HepG2 (cell line): ENCODE results near the gene DNAJC2. TPM values are rescaled to one million over a fixed set of nuclear protein-coding genes. Genes with fewer than 3 reads are reported as not detected.
A peak's percentile ranks its signal among the peaks of the same experiment; 100 is the strongest.

ENCODE experiments used
- CBX2 ChIP-seq, 2 experiments: fragments of 200-600 bp in 1 of 2; sonication (generic); formaldehyde crosslinking in 1 of 2; IDR thresholded peaks; 2 replicates each; pipeline versions ENCODE4 v1.7.0 to v1.8.1; 2018 to 2022; ENCODE audit warnings: low read depth in 2 of 2, low read length in 1 of 2, mild to moderate bottlenecking in 1 of 2, missing genetic modification reagents in 1 of 2
- MTA1 ChIP-seq: sonication (generic); formaldehyde crosslinking; IDR thresholded peaks from 2 replicates; pipeline ENCODE4 v1.4.0; 2020; ENCODE audit warnings: missing genetic modification reagents, mild to moderate bottlenecking, borderline replicate concordance
- POLR2G ChIP-seq: fragments of 200-400 bp; formaldehyde crosslinking; IDR thresholded peaks from 2 replicates; pipeline ENCODE4 v1.6.1; 2018; ENCODE audit warnings: mild to moderate bottlenecking, low read depth, low read length, moderate library complexity
- RXRB ChIP-seq: IDR thresholded peaks from 2 replicates; pipeline ENCODE4 v1.6.1; 2016; ENCODE audit warnings: borderline replicate concordance, missing genetic modification reagents, missing compliant biosample characterization
- ZBTB7B ChIP-seq: sonication (generic); formaldehyde crosslinking; IDR thresholded peaks from 2 replicates; pipeline ENCODE4 v1.4.0; 2020; ENCODE audit warnings: missing genetic modification reagents
- ZNF552 ChIP-seq: sonication (generic); formaldehyde crosslinking; IDR thresholded peaks from 2 replicates; pipeline ENCODE4 v1.9.0; 2022; ENCODE audit warnings: missing genetic modification reagents, mild to moderate bottlenecking, borderline replicate concordance
- ZNF841 ChIP-seq: sonication (generic); formaldehyde crosslinking; IDR thresholded peaks from 2 replicates; pipeline ENCODE4 v1.8.1; 2023; ENCODE audit warnings: missing genetic modification reagents, borderline replicate concordance
- polyA plus RNA-seq, 8 experiments: library from polyadenylated mRNA; depleted of rRNA in 3 of 8; stranded (reverse) in 7 of 8; unstranded in 1 of 8; fragments of >200 nt; fragmentation: Illumina TruSeq in 4 of 8; extraction: Trizol in 4 of 8; gene quantifications; 2 replicates each; pipeline versions ENCODE4 v1.2.1 to v1.2.3, GENCODE V29; 2011 to 2016; ENCODE audit warnings: low read depth in 4 of 8, missing spikeins in 1 of 8, mixed read lengths in 1 of 8; ENCODE audit not compliant: insufficient read depth in 1 of 8
- total RNA-seq, 5 experiments: library from RNA; depleted of rRNA; stranded (reverse); fragments of >200 nt; fragmentation: Illumina TruSeq; extraction: Trizol; gene quantifications; 2 replicates each; pipeline ENCODE4 v1.2.3, GENCODE V29; 2016; ENCODE audit warnings: low read depth in 1 of 5
- TF ChIP-seq, protein P1 (sequence below): sonication (generic); formaldehyde crosslinking; IDR thresholded peaks from 2 replicates; pipeline ENCODE4 v1.4.0; 2020; ENCODE audit warnings: missing genetic modification reagents
- TF ChIP-seq, protein P2 (sequence below): sonication (generic); formaldehyde crosslinking; IDR thresholded peaks from 2 replicates; pipeline ENCODE4 v1.4.0; 2020; ENCODE audit warnings: missing genetic modification reagents
- TF ChIP-seq, protein P3 (sequence below): sonication (generic); formaldehyde crosslinking; IDR thresholded peaks from 2 replicates; pipeline ENCODE4 v1.5.0; 2020; ENCODE audit warnings: mild to moderate bottlenecking, missing genetic modification reagents
- TF ChIP-seq, protein P4 (sequence below): sonication (generic); formaldehyde crosslinking; IDR thresholded peaks from 2 replicates; pipeline ENCODE4 v1.4.0; 2020; ENCODE audit warnings: mild to moderate bottlenecking, missing genetic modification reagents, borderline replicate concordance

DNAJC2 gene
- total and polyA plus RNA-seq, 2 of the 13 experiments (the other 11 are each of a cell fraction or from before 2014, with no cell fraction given) = 19.6 to 42.0 TPM

DNA sequence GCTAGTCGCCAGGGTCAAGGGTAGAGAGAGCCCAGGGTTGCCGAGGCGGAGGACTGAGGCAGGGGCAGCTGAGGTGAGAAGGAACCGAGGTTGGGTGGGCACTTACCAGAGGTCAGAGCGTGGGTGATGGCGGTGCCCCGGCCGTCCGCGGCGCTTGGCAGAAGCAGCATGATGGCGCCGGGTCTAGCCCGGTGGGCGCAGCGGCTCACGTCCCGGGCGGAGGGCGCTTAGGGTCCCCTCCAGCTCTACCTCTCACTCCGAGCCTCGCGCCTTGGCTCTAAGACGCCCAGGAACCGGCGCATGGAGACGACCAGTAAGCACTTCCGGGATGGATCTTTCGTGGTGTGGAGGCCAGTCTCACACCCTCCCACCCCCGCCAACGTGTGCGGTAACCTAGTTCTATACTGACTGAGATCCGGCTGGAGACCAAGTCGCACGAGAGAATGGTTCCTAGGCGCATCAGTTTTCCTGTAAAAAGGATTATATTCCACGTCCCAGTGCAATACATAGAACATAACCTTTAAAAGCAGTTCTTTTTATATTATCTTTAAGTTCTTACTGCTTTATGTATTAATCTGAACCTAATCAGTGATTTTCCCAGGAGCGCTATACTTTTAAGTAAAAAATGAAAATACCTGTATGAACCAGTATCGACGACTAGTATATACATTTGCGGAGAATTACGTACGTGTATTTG, at the start of gene DNAJC2 (continued):
- TF ChIP-seq, protein P1, sequence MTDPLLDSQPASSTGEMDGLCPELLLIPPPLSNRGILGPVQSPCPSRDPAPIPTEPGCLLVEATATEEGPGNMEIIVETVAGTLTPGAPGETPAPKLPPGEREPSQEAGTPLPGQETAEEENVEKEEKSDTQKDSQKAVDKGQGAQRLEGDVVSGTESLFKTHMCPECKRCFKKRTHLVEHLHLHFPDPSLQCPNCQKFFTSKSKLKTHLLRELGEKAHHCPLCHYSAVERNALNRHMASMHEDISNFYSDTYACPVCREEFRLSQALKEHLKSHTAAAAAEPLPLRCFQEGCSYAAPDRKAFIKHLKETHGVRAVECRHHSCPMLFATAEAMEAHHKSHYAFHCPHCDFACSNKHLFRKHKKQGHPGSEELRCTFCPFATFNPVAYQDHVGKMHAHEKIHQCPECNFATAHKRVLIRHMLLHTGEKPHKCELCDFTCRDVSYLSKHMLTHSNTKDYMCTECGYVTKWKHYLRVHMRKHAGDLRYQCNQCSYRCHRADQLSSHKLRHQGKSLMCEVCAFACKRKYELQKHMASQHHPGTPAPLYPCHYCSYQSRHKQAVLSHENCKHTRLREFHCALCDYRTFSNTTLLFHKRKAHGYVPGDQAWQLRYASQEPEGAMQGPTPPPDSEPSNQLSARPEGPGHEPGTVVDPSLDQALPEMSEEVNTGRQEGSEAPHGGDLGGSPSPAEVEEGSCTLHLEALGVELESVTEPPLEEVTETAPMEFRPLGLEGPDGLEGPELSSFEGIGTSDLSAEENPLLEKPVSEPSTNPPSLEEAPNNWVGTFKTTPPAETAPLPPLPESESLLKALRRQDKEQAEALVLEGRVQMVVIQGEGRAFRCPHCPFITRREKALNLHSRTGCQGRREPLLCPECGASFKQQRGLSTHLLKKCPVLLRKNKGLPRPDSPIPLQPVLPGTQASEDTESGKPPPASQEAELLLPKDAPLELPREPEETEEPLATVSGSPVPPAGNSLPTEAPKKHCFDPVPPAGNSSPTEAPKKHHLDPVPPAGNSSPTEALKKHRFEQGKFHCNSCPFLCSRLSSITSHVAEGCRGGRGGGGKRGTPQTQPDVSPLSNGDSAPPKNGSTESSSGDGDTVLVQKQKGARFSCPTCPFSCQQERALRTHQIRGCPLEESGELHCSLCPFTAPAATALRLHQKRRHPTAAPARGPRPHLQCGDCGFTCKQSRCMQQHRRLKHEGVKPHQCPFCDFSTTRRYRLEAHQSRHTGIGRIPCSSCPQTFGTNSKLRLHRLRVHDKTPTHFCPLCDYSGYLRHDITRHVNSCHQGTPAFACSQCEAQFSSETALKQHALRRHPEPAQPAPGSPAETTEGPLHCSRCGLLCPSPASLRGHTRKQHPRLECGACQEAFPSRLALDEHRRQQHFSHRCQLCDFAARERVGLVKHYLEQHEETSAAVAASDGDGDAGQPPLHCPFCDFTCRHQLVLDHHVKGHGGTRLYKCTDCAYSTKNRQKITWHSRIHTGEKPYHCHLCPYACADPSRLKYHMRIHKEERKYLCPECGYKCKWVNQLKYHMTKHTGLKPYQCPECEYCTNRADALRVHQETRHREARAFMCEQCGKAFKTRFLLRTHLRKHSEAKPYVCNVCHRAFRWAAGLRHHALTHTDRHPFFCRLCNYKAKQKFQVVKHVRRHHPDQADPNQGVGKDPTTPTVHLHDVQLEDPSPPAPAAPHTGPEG (CRISPR knock-in tag) = 0 out of 2 replicates have a peak, but pooled peaks have one; percentile 59
- TF ChIP-seq MTA1 (CRISPR knock-in tag) (peak; percentile 81; the same call in 1 of the 2 replicates), ZNF841 (CRISPR knock-in tag) (no peak), POLR2G (peak; percentile 91), ZBTB7B (peak; percentile 60; the same call in 1 of the 2 replicates), ZNF552 (CRISPR knock-in tag) (no peak; the same call in 1 of the 2 replicates), CBX2 (IDR thresholded peaks at IDR 0.05; ENCODE audit: low read depth, low read length) (no peak), CBX2 (CRISPR knock-in tag; IDR thresholded peaks at IDR 0.05; ENCODE audit: low read depth) (no peak), RXRB (CRISPR knock-in tag) (peak; percentile 72)
- TF ChIP-seq, protein P2, sequence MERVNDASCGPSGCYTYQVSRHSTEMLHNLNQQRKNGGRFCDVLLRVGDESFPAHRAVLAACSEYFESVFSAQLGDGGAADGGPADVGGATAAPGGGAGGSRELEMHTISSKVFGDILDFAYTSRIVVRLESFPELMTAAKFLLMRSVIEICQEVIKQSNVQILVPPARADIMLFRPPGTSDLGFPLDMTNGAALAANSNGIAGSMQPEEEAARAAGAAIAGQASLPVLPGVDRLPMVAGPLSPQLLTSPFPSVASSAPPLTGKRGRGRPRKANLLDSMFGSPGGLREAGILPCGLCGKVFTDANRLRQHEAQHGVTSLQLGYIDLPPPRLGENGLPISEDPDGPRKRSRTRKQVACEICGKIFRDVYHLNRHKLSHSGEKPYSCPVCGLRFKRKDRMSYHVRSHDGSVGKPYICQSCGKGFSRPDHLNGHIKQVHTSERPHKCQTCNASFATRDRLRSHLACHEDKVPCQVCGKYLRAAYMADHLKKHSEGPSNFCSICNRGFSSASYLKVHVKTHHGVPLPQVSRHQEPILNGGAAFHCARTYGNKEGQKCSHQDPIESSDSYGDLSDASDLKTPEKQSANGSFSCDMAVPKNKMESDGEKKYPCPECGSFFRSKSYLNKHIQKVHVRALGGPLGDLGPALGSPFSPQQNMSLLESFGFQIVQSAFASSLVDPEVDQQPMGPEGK = peak; percentile 93
- TF ChIP-seq, protein P3, sequence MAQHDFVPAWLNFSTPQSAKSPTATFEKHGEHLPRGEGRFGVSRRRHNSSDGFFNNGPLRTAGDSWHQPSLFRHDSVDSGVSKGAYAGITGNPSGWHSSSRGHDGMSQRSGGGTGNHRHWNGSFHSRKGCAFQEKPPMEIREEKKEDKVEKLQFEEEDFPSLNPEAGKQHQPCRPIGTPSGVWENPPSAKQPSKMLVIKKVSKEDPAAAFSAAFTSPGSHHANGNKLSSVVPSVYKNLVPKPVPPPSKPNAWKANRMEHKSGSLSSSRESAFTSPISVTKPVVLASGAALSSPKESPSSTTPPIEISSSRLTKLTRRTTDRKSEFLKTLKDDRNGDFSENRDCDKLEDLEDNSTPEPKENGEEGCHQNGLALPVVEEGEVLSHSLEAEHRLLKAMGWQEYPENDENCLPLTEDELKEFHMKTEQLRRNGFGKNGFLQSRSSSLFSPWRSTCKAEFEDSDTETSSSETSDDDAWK = no peak
- TF ChIP-seq, protein P4, sequence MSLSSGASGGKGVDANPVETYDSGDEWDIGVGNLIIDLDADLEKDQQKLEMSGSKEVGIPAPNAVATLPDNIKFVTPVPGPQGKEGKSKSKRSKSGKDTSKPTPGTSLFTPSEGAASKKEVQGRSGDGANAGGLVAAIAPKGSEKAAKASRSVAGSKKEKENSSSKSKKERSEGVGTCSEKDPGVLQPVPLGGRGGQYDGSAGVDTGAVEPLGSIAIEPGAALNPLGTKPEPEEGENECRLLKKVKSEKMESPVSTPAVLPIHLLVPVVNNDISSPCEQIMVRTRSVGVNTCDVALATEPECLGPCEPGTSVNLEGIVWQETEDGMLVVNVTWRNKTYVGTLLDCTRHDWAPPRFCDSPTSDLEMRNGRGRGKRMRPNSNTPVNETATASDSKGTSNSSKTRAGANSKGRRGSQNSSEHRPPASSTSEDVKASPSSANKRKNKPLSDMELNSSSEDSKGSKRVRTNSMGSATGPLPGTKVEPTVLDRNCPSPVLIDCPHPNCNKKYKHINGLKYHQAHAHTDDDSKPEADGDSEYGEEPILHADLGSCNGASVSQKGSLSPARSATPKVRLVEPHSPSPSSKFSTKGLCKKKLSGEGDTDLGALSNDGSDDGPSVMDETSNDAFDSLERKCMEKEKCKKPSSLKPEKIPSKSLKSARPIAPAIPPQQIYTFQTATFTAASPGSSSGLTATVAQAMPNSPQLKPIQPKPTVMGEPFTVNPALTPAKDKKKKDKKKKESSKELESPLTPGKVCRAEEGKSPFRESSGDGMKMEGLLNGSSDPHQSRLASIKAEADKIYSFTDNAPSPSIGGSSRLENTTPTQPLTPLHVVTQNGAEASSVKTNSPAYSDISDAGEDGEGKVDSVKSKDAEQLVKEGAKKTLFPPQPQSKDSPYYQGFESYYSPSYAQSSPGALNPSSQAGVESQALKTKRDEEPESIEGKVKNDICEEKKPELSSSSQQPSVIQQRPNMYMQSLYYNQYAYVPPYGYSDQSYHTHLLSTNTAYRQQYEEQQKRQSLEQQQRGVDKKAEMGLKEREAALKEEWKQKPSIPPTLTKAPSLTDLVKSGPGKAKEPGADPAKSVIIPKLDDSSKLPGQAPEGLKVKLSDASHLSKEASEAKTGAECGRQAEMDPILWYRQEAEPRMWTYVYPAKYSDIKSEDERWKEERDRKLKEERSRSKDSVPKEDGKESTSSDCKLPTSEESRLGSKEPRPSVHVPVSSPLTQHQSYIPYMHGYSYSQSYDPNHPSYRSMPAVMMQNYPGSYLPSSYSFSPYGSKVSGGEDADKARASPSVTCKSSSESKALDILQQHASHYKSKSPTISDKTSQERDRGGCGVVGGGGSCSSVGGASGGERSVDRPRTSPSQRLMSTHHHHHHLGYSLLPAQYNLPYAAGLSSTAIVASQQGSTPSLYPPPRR (CRISPR knock-in tag) = peak; percentile 73; the same call in 1 of the 2 replicates
